Lower leg skin (tissue), 3 donors: ENCODE data around the gene TCF15.

Experiments used
- CTCF ChIP-seq, 3 donors: fragments of 450-650 bp; IDR thresholded peaks; one replicate each; pipeline ENCODE4 v1.5.1; 2016; ENCODE audit warnings: antibody characterized with exemption in 3 of 3, mild to moderate bottlenecking in 3 of 3, moderate library complexity in 2 of 3
- POLR2A ChIP-seq, 2 donors: fragments of 450-650 bp; IDR thresholded peaks; one replicate each; pipeline ENCODE4 v1.6.1; 2016 to 2017; ENCODE audit warnings: antibody characterized with exemption in 2 of 2, mild to moderate bottlenecking in 1 of 2, moderate library complexity in 1 of 2

GRCh38 chr20:653110-653589 lies 43.0 kb upstream of the TCF15 start, which contains the start of gene SRXN1:
- TF ChIP-seq POLR2A (IDR thresholded peaks at IDR 0.05) (no peak), CTCF (IDR thresholded peaks at IDR 0.05) (no peak)
